Panc1 (cell line): ENCODE data around the gene MAGEA2. TPM values are rescaled to one million over a fixed set of nuclear protein-coding genes. Genes with fewer than 3 reads are reported as not detected.
"Not testable (repeated sequence)": the region's sequence is repeated elsewhere in the genome, so short reads cannot be mapped to it uniquely, and the experiment has no call there.

Experiments used
- ATAC-seq: fragments of 200-7000 bp; cut with Tn5 transposase; 2 replicates; pipeline ENCODE4 v1.9.1; 2020; ENCODE audit warnings: mild to moderate bottlenecking, moderate library complexity
- BruUV-seq: library from RNA; stranded (reverse); fragments of 400-500 nt; replicated peaks from 2 replicates; lab custom pipeline; 2021; lab: Mats Ljungman, UMichigan
- CTCF ChIA-PET: fragments of 300-600 bp; sonication (Branson Sonifier 250); formaldehyde crosslinking; loops from one replicate; lab custom pipeline; 2022; ENCODE audit warnings: antibody characterized with exemption; lab: Charles Lee
- POLR2A ChIA-PET: fragments of 300-600 bp; sonication (Branson Sonifier 250); formaldehyde crosslinking; loops from one replicate; lab custom pipeline; 2022; ENCODE audit warnings: antibody characterized with exemption; lab: Charles Lee
- DNase-seq: peaks from one replicate; pipeline ENCODE4 v3.0.0-alpha.2; 2010; ENCODE audit warnings: low read depth, low spot score
- H3K27ac ChIP-seq: 2 replicates; pipeline ENCODE4 v1.5.1; 2011; ENCODE audit warnings: mild to moderate bottlenecking, low read length, inconsistent platforms
- H3K27me3 ChIP-seq: fragments of 200-500 bp; sonication (Bioruptor generic); 2 replicates; pipeline ENCODE4 v1.6.0; 2014; ENCODE audit warnings: low read length, inconsistent platforms; ENCODE audit not compliant: control insufficient read depth, insufficient read depth
- H3K36me3 ChIP-seq: fragments of 200-500 bp; sonication (Bioruptor generic); 2 replicates; pipeline ENCODE4 v1.5.1; 2014; ENCODE audit warnings: inconsistent platforms, mild to moderate bottlenecking, low read length, moderate library complexity; ENCODE audit not compliant: control insufficient read depth, insufficient read depth
- H3K4me1 ChIP-seq: 2 replicates; pipeline ENCODE4 v1.5.1; 2011; ENCODE audit warnings: inconsistent platforms, mild to moderate bottlenecking, low read length, moderate library complexity; ENCODE audit not compliant: control insufficient read depth, insufficient read depth
- H3K4me3 ChIP-seq, 2 experiments: 2 replicates each; pipeline ENCODE4 v1.5.1; 2011 to 2012; ENCODE audit warnings: low read depth in 2 of 2, low read length in 2 of 2, mild to moderate bottlenecking in 2 of 2, inconsistent platforms in 1 of 2, moderate library complexity in 1 of 2
- H3K9me3 ChIP-seq: fragments of 200-500 bp; sonication (Bioruptor generic); 2 replicates; pipeline ENCODE4 v1.5.1; 2014; ENCODE audit warnings: low read depth, mild to moderate bottlenecking, inconsistent platforms, low read length, moderate library complexity; ENCODE audit not compliant: control insufficient read depth, insufficient read depth
- POLR2AphosphoS5 ChIP-seq: IDR thresholded peaks from 2 replicates; pipeline ENCODE4 v1.6.1; 2012; ENCODE audit warnings: mild to moderate bottlenecking, low read depth, low read length, moderate library complexity
- SIN3A ChIP-seq: IDR thresholded peaks from 2 replicates; pipeline ENCODE4 v1.6.1; 2012; ENCODE audit warnings: low read depth, mild to moderate bottlenecking, low read length, moderate library complexity, borderline replicate concordance; ENCODE audit not compliant: insufficient read depth
- TCF7L2 ChIP-seq: IDR thresholded peaks from 2 replicates; pipeline ENCODE4 v1.6.1; 2011; ENCODE audit warnings: mild to moderate bottlenecking, low read depth, low read length, inconsistent platforms
- in situ Hi-C: cut with HindIII; loops from 2 replicates; pipeline ENCODE4 v1.10.0; 2016; ENCODE audit warnings: low sequenced_read_pairs, low pct_unique_long_range_greater_than_20kb
- intact Hi-C: fragments of 100-400 bp; cut with micrococcal nuclease; formaldehyde crosslinking; loops from one replicate; pipeline ENCODE4 v1.10.0; 2022; ENCODE audit not compliant: unreplicated experiment
- total RNA-seq: library from RNA; stranded (reverse); gene quantifications from one replicate; pipeline ENCODE4 v1.2.1, GENCODE V29; 2021; ENCODE audit not compliant: unreplicated experiment
- TF ChIP-seq, protein P1 (sequence below), 2 experiments: IDR thresholded peaks; 2 replicates each; pipeline ENCODE4 v1.6.1; 2011 to 2012; ENCODE audit warnings: low read depth in 2 of 2, control low read depth in 1 of 2, low read length in 1 of 2, mild to moderate bottlenecking in 1 of 2, moderate library complexity in 1 of 2; ENCODE audit not compliant: insufficient read depth in 1 of 2
- TF ChIP-seq, protein P2 (sequence below): fragments of 450-650 bp; IDR thresholded peaks from 2 replicates; pipeline ENCODE4 v1.5.1; 2017; ENCODE audit warnings: mild to moderate bottlenecking

The MAGEA2 gene
- total RNA-seq, 1 experiment from 2014 or later: 0.28 TPM

DNA sequence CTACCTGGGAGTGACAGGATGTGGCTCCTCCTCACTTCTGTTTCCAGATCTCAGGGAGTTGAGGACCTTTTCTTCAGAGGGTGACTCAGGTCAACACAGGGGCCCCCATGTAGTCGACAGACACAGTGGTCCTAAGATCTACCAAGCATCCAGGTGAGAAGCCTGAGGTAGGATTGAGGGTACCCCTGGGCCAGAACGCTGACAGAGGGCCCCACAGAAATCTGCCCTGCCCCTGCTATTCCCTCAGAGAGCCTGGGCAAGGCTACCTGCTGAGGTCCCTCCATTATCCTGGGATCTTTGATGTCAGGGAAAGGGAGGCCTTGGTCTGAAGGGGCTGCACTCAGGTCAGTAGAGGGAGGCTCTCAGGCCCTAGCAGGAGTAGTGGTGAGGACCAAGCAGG is 18.5 kb downstream of the MAGEA2 start:
- ChIA-PET POLR2A (no interaction called here), CTCF (no interaction called here)
- Histone ChIP-seq H3K4me1 (no peaks in the 10 kb centered on the region), H3K36me3 (no peaks in the 10 kb centered on the region), H3K27ac (no peak overlapping the region), H3K4me3 (no peak overlapping the region), H3K9me3 (no peaks in the 10 kb centered on the region), H3K27me3 (no peaks in the 10 kb centered on the region)
- TF ChIP-seq TCF7L2 (no peak), SIN3A (no peak)
- TF ChIP-seq, protein P1, sequence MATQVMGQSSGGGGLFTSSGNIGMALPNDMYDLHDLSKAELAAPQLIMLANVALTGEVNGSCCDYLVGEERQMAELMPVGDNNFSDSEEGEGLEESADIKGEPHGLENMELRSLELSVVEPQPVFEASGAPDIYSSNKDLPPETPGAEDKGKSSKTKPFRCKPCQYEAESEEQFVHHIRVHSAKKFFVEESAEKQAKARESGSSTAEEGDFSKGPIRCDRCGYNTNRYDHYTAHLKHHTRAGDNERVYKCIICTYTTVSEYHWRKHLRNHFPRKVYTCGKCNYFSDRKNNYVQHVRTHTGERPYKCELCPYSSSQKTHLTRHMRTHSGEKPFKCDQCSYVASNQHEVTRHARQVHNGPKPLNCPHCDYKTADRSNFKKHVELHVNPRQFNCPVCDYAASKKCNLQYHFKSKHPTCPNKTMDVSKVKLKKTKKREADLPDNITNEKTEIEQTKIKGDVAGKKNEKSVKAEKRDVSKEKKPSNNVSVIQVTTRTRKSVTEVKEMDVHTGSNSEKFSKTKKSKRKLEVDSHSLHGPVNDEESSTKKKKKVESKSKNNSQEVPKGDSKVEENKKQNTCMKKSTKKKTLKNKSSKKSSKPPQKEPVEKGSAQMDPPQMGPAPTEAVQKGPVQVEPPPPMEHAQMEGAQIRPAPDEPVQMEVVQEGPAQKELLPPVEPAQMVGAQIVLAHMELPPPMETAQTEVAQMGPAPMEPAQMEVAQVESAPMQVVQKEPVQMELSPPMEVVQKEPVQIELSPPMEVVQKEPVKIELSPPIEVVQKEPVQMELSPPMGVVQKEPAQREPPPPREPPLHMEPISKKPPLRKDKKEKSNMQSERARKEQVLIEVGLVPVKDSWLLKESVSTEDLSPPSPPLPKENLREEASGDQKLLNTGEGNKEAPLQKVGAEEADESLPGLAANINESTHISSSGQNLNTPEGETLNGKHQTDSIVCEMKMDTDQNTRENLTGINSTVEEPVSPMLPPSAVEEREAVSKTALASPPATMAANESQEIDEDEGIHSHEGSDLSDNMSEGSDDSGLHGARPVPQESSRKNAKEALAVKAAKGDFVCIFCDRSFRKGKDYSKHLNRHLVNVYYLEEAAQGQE (IDR thresholded peaks at IDR 0.05; ENCODE audit: insufficient read depth in 1 of 2, low read depth in 2 of 2, low read length in 1 of 2): no peak
- DNase-seq (no peak), ATAC-seq (no peak)
- intact Hi-C loops (no loop called here), in situ Hi-C loops (no loop called here)
- BruUV-seq: no TSS peak

DNA sequence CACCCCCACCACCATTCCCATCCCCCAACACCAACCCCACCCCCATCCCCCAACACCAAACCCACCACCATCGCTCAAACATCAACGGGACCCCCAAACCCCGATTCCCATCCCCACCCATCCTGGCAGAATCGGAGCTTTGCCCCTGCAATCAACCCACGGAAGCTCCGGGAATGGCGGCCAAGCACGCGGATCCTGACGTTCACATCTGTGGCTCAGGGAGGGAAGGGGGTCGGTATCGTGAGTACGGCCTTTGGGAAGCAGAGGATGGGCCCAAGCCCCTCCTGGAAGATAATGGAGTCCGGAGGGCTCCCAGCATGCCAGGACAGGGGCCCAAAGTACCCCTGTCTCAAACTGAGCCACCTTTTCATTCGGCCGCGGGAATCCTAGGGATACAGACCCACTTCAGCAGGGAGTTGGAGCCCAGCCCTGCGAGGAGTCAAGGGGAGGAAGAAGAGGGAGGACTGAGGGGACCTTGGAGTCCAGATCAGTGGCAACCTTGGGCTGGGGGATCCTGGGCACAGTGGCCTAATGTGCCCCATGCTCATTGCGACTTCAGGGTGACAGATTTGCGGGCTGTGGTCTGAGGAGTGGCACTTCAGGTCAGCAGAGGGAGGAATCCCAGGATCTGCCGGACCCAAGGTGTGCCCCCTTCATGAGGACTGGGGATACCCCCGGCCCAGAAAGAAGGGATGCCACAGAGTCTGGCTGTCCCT is 19.3 kb downstream of the MAGEA2 start:
- H3K27me3 ChIP-seq, DNase-seq, H3K9me3 ChIP-seq, H3K4me1 ChIP-seq, H3K27ac ChIP-seq, in situ Hi-C loops, intact Hi-C loops, H3K36me3 ChIP-seq, BruUV-seq, CTCF ChIA-PET, POLR2A ChIA-PET, ATAC-seq: not testable (repeated sequence)
- H3K4me3 ChIP-seq: peak overlapping the region in 1 of 2 experiments; percentile 26; a peak in 1 of 4 replicates

DNA sequence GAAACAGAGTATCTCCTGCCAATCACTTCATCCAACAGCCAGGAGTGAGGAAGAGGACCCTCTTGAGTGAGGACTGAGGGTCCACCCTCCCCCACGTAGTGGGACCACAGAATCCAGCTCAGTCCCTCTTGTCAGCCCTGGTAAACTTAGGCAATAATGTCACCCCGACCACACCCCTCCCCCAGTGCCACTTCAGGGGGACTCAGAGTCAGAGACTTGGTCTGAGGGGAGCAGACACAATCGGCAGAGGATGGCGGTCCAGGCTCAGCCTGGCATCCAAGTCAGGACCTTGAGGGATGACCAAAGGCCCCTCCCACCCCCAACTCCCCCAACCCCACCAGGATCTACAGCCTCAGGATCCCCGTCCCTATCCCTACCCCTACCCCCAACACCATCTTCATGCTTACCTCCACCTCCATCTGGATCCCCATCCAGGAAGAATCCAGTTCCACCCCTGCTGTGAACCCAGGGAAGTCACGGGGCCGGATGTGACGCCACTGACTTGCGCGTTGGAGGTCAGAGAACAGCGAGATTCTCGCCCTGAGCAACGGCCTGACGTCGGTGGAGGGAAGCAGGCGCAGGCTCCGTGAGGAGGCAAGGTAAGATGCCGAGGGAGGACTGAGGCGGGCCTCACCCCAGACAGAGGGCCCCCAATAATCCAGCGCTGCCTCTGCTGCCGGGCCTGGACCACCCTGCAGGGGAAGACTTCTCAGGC is 20.2 kb downstream of the MAGEA2 start, which contains the start of the genes CSAG1 and MAGEA12:
Gene CSAG1 (minus strand): TSS at position 461 of the 715 bp plus-strand sequence. CDS start 1,261 bp downstream, outside the sequence.
Gene MAGEA12 (plus strand): TSS at position 497 of the 715 bp plus-strand sequence. CDS start 2,405 bp downstream, outside the sequence.
- peak within 1 kb of the TSS in 1 of 2 experiments; percentile 26; a peak in 1 of 4 replicates for H3K4me3 ChIP-seq
- H3K27me3 ChIP-seq: no peaks in the 10 kb centered on the region
- H3K4me1 ChIP-seq: no peaks in the 10 kb centered on the region
- H3K36me3 ChIP-seq: no peaks in the 10 kb centered on the region
- CTCF ChIA-PET: interaction anchor here (0.7 kb wide), 1 partner anchor 119 kb away, joined by 4 read pairs; no protein-coding TSS in a partner anchor
- POLR2A ChIA-PET: no interaction called here
- intact Hi-C loops: no loop called here
- H3K9me3 ChIP-seq: no peaks in the 10 kb centered on the region
- in situ Hi-C loops: no loop called here
- ATAC-seq: no peak
- no TSS peak for BruUV-seq
- no peak for DNase-seq
- TF ChIP-seq TCF7L2 (no peak), POLR2AphosphoS5 (no peak), SIN3A (no peak)
- TF ChIP-seq, protein P2, sequence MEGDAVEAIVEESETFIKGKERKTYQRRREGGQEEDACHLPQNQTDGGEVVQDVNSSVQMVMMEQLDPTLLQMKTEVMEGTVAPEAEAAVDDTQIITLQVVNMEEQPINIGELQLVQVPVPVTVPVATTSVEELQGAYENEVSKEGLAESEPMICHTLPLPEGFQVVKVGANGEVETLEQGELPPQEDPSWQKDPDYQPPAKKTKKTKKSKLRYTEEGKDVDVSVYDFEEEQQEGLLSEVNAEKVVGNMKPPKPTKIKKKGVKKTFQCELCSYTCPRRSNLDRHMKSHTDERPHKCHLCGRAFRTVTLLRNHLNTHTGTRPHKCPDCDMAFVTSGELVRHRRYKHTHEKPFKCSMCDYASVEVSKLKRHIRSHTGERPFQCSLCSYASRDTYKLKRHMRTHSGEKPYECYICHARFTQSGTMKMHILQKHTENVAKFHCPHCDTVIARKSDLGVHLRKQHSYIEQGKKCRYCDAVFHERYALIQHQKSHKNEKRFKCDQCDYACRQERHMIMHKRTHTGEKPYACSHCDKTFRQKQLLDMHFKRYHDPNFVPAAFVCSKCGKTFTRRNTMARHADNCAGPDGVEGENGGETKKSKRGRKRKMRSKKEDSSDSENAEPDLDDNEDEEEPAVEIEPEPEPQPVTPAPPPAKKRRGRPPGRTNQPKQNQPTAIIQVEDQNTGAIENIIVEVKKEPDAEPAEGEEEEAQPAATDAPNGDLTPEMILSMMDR: no peak
- TF ChIP-seq, protein P1 (IDR thresholded peaks at IDR 0.05; ENCODE audit: insufficient read depth in 1 of 2, low read depth in 2 of 2, low read length in 1 of 2): no peak
- H3K27ac ChIP-seq: no peak within 1 kb of the TSS
